Stomach (tissue), 9 donors: ENCODE measurements around the gene CREB3. TPM values are rescaled to one million over a fixed set of nuclear protein-coding genes. Genes with fewer than 3 reads are reported as not detected.
A peak's percentile ranks its signal among the peaks of the same experiment; 100 is the strongest.

Experiments
- DNase-seq, 2 donors: peaks; one replicate each; pipeline versions ENCODE4 v3.0.0 to v3.0.0-alpha.2; 2013 to 2019
- H3K27ac ChIP-seq, 5 donors: fragments of 200-600 bp in 4 of 5; sonication (generic) in 4 of 5; one replicate each; pipeline ENCODE4 v1.5.1; 2013 to 2019; ENCODE audit warnings: mild to moderate bottlenecking in 1 of 5, moderate library complexity in 1 of 5
- H3K27me3 ChIP-seq, 3 donors: fragments of 200-600 bp; sonication (generic); one replicate each; pipeline ENCODE4 v1.5.1; 2017 to 2019; ENCODE audit warnings: mixed run types in 1 of 3
- H3K36me3 ChIP-seq, 4 donors: fragments of 200-600 bp; sonication (generic); 1 replicate in 3 of 4; 2 replicates in 1 of 4; pipeline ENCODE4 v1.5.1; 2016 to 2019
- H3K4me1 ChIP-seq, 4 donors: fragments of 200-600 bp; sonication (generic); one replicate each; pipeline ENCODE4 v1.5.1; 2016 to 2019
- H3K4me3 ChIP-seq, 4 donors: fragments of 200-600 bp; sonication (generic) in 3 of 4; one replicate each; pipeline ENCODE4 v1.5.1; 2016 to 2019; ENCODE audit warnings: mild to moderate bottlenecking in 1 of 4
- H3K9me3 ChIP-seq, 4 donors: fragments of 200-600 bp; sonication (generic); one replicate each; pipeline ENCODE4 v1.5.1; 2016 to 2019
- CTCF ChIP-seq, 7 experiments: fragments of 450-650 bp in 4 of 7; fragments of 200-600 bp in 3 of 7; sonication (generic) in 3 of 7; IDR thresholded peaks; one replicate each; pipeline ENCODE4 v1.5.1; 2016 to 2019; ENCODE audit warnings: antibody characterized with exemption in 7 of 7, control low read depth in 2 of 7, mild to moderate bottlenecking in 1 of 7
- EP300 ChIP-seq: sonication (generic); formaldehyde crosslinking; IDR thresholded peaks from one replicate; pipeline ENCODE4 v1.6.1; 2017; ENCODE audit warnings: antibody characterized with exemption
- POLR2A ChIP-seq, 4 donors: fragments of 450-650 bp; IDR thresholded peaks; one replicate each; pipeline ENCODE4 v1.6.1; 2016; ENCODE audit warnings: antibody characterized with exemption in 4 of 4, control low read depth in 2 of 4, mild to moderate bottlenecking in 1 of 4, moderate library complexity in 1 of 4
- POLR2AphosphoS5 ChIP-seq, 3 donors: sonication (generic); formaldehyde crosslinking; IDR thresholded peaks; one replicate each; pipeline ENCODE4 v1.6.1; 2016; ENCODE audit warnings: antibody characterized with exemption in 3 of 3
- WGBS, 5 donors: extraction: QIAGEN DNeasy Blood & Tissue Kit in 3 of 5; methylation state at CpG; one replicate each; pipeline versions ENCODE4 v1.1.5 to v1.1.7; 2013 to 2018; 5-methylcytosine and 5-hydroxymethylcytosine counted together
- intact Hi-C: fragments of 100-400 bp; cut with DNase I; formaldehyde crosslinking; loops from one replicate; pipeline ENCODE4 v1.15.1; 2023; ENCODE audit warnings: low total_unique reads
- polyA plus RNA-seq, 3 donors: library from polyadenylated mRNA; stranded (reverse); fragments of 200-250 nt; gene quantifications; one replicate each; pipeline ENCODE4 v1.2.3, GENCODE V29; 2013
- total RNA-seq, 5 donors: library from RNA; depleted of rRNA; stranded (reverse); fragments of >200 nt; gene quantifications; one replicate each; pipeline versions ENCODE4 v1.1.0 to v1.2.3, GENCODE V29; 2014 to 2016
- donor health status: healthy with polysubstance abuse.
- donor health status: Bipolar disorder and iron deficiency.
- donor health status: healthy.

The CREB3 gene
- total and polyA plus RNA-seq, 8 donors: 29.4 to 84.0 (median 39.2) TPM

DNA sequence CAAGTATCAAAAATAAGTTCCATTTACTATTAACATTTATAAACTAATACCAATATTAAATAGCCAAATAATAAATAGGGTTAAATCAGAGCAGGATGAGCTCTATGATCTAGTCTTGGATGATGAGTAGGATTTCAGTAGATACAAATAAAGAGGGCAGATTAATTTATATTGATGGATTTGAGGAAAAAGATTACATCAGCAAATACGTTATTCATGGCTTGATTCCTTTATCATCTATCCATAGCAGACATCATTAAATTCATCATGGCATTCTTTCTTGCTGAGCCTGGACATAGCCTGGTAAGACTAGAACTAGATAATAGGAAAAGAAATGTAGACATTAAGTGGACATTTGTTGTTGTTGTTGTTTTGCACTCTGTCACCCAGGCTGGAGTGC lies 35.0 kb downstream of the CREB3 start:
- H3K4me3 ChIP-seq: no peak overlapping the region
- WGBS, 5 donors: 83 to 94% (median 87%) methylated on average over 1 of the region's 1 CpG
- no peak for DNase-seq
- no peaks in the 10 kb centered on the region for H3K9me3 ChIP-seq
- H3K27ac ChIP-seq: no peak overlapping the region
- intact Hi-C loops: no loop called here
- peaks cover 10 to 37% (median 27%) of the 10 kb centered on the region in 4 donors for H3K4me1 ChIP-seq
- no peak for TF ChIP-seq POLR2A (IDR thresholded peaks at IDR 0.05)
- no peak for TF ChIP-seq POLR2AphosphoS5 (IDR thresholded peaks at IDR 0.05)
- TF ChIP-seq CTCF (IDR thresholded peaks at IDR 0.05): no peak
- TF ChIP-seq EP300: no peak
- H3K27me3 ChIP-seq: no peaks in the 10 kb centered on the region
- no peaks in the 10 kb centered on the region for H3K36me3 ChIP-seq

DNA sequence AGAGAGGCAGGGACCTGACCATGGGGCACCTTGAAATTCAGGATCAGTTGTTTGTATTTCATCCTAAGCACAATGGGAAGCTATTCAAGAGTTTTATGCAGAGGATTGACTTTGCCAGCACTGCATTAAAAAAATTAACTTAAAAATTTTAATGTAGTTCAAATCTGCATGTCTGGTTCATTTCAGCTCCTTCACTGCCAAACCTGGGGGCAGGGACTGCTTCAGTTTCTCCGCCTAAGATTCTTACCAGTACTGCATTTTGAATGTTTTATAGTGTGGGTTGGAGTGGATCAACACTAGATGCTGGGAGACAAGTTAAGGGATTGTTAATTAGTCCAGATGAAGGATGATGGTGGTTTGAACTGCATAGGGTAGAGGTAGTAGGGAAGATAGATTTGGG lies 37.3 kb downstream of the CREB3 start:
- H3K4me1 ChIP-seq: peaks cover 10 to 36% (median 24%) of the 10 kb centered on the region in 4 donors
- H3K9me3 ChIP-seq: no peaks in the 10 kb centered on the region
- 89 to 98% (median 97%) methylated on average over 1 of the region's 1 CpG for whole genome bisulfite sequencing, 5 donors
- intact Hi-C loops: no loop called here
- H3K27me3 ChIP-seq: no peaks in the 10 kb centered on the region
- TF ChIP-seq POLR2AphosphoS5 (IDR thresholded peaks at IDR 0.05) (no peak), EP300 (no peak), POLR2A (IDR thresholded peaks at IDR 0.05) (no peak), CTCF (IDR thresholded peaks at IDR 0.05) (no peak)
- DNase-seq: no peak
- no peaks in the 10 kb centered on the region for H3K36me3 ChIP-seq
- no peak overlapping the region for H3K27ac ChIP-seq
- H3K4me3 ChIP-seq: no peak overlapping the region

GRCh38 chr9:35771075-35771433 lies 38.6 kb downstream of the CREB3 start:
- no peak for TF ChIP-seq POLR2A (IDR thresholded peaks at IDR 0.05)
- no peak for TF ChIP-seq CTCF (IDR thresholded peaks at IDR 0.05)
- no peak for TF ChIP-seq POLR2AphosphoS5 (IDR thresholded peaks at IDR 0.05)
- no peak for TF ChIP-seq EP300
- Histone ChIP-seq H3K27ac (peak overlapping the region; percentile 58 to 78 (median 66)), H3K9me3 (no peaks in the 10 kb centered on the region), H3K36me3 (no peaks in the 10 kb centered on the region), H3K4me1 (peaks cover 10 to 36% (median 24%) of the 10 kb centered on the region in 4 donors), H3K4me3 (peak overlapping the region in 1 of 4 donors; percentile 3), H3K27me3 (no peaks in the 10 kb centered on the region)
- DNase-seq: peak in 1 of 2 donors; percentile 41
- 7 to 23% (median 17%) methylated on average over 4 of the region's 4 CpGs for WGBS, 5 donors
- intact Hi-C loops: no loop called here

DNA sequence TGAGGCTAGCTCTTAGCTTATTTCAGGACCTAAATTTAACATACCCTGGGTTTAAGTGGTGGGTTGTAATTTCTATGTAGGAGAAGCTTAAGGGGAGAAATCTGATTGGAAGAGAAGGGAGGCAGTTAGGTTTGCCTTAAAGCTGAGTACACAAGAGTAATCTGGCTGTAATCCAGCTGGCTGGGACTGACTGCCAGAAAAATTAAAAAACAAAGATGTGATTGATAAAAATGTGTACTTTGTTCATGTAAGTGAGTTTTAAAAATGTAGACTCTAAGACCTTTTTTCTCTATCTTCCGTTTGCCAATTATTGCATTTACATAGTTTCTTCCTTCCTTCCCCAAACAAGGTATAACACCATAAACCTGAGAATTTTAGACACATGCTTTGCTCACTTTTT lies 39.1 kb downstream of the CREB3 start:
- Histone ChIP-seq H3K4me1 (peaks cover 10 to 36% (median 24%) of the 10 kb centered on the region in 4 donors), H3K36me3 (no peaks in the 10 kb centered on the region), H3K27ac (peak overlapping the region in 4 of 5 donors; percentile 62 to 78 (median 68)), H3K9me3 (no peaks in the 10 kb centered on the region), H3K4me3 (peak overlapping the region in 1 of 4 donors; percentile 3), H3K27me3 (no peaks in the 10 kb centered on the region)
- intact Hi-C loops: no loop called here
- peak; percentile 77 to 85 for DNase-seq
- TF ChIP-seq POLR2AphosphoS5 (IDR thresholded peaks at IDR 0.05) (no peak), CTCF (IDR thresholded peaks at IDR 0.05) (no peak), POLR2A (IDR thresholded peaks at IDR 0.05) (no peak), EP300 (no peak)
- 20 to 37% (median 29%) methylated on average over 1 of the region's 1 CpG for WGBS, 5 donors
